H9 (cell line): ENCODE measurements around the gene UBN1. TPM values are rescaled to one million over a fixed set of nuclear protein-coding genes. Genes with fewer than 3 reads are reported as not detected.

Source experiments
- DNase-seq: peaks from one replicate; pipeline ENCODE4 v3.0.0-alpha.2; 2017
- H2AFZ ChIP-seq: one replicate; pipeline ENCODE4 v1.6.1; 2013; ENCODE audit warnings: mild to moderate bottlenecking, low read length, control low read depth, moderate library complexity
- H2AK5ac ChIP-seq: 2 replicates; pipeline ENCODE4 v1.6.1; 2013; ENCODE audit warnings: low read length, control low read depth, mixed read lengths; ENCODE audit not compliant: insufficient read length
- H2BK120ac ChIP-seq: one replicate; pipeline ENCODE4 v1.6.1; 2013; ENCODE audit warnings: low read depth, mild to moderate bottlenecking, low read length, control low read depth, inconsistent platforms; ENCODE audit not compliant: poor library complexity, severe bottlenecking
- H2BK12ac ChIP-seq: 2 replicates; pipeline ENCODE4 v1.6.1; 2013; ENCODE audit warnings: low read length, control low read depth, mixed read lengths, low read depth; ENCODE audit not compliant: insufficient read length
- H2BK15ac ChIP-seq: 2 replicates; pipeline ENCODE4 v1.6.1; 2013; ENCODE audit warnings: low read depth, low read length, control low read depth
- H2BK20ac ChIP-seq: one replicate; pipeline ENCODE4 v1.6.1; 2013; ENCODE audit warnings: low read depth, mild to moderate bottlenecking, low read length, control low read depth, inconsistent platforms; ENCODE audit not compliant: poor library complexity, severe bottlenecking
- H2BK5ac ChIP-seq: 2 replicates; pipeline ENCODE4 v1.6.1; 2013; ENCODE audit warnings: low read length, control low read depth, mixed read lengths; ENCODE audit not compliant: insufficient read length
- H3K14ac ChIP-seq: 2 replicates; pipeline ENCODE4 v1.6.1; 2013; ENCODE audit warnings: low read length, control low read depth; ENCODE audit not compliant: insufficient read depth
- H3K18ac ChIP-seq: 2 replicates; pipeline ENCODE4 v1.6.1; 2013; ENCODE audit warnings: low read depth, mild to moderate bottlenecking, mixed read lengths, low read length, control low read depth; ENCODE audit not compliant: insufficient read length
- H3K23ac ChIP-seq: 2 replicates; pipeline ENCODE4 v1.6.1; 2013; ENCODE audit warnings: low read length, control low read depth, mixed read lengths, low read depth; ENCODE audit not compliant: insufficient read length
- H3K23me2 ChIP-seq: 2 replicates; pipeline ENCODE4 v1.6.1; 2013; ENCODE audit warnings: low read depth, mild to moderate bottlenecking, mixed read lengths, low read length, control low read depth; ENCODE audit not compliant: insufficient read length, poor library complexity, severe bottlenecking
- H3K27ac ChIP-seq: 2 replicates; pipeline ENCODE4 v1.5.1; 2013; ENCODE audit warnings: low read length, control low read depth, mixed read lengths, low read depth; ENCODE audit not compliant: insufficient read length
- H3K27me3 ChIP-seq: 2 replicates; pipeline ENCODE4 v1.6.1; 2013; ENCODE audit warnings: low read length, control low read depth, inconsistent platforms; ENCODE audit not compliant: insufficient read depth
- H3K4ac ChIP-seq: 2 replicates; pipeline ENCODE4 v1.6.1; 2013; ENCODE audit warnings: low read depth, mild to moderate bottlenecking, control low read depth, inconsistent platforms, low read length, moderate library complexity
- H3K4me1 ChIP-seq: 2 replicates; pipeline ENCODE4 v1.6.1; 2013; ENCODE audit warnings: low read length, control low read depth, inconsistent platforms; ENCODE audit not compliant: insufficient read depth
- H3K4me2 ChIP-seq: 2 replicates; pipeline ENCODE4 v1.6.1; 2013; ENCODE audit warnings: low read length, control low read depth, mixed read lengths; ENCODE audit not compliant: insufficient read length, insufficient read depth
- H3K56ac ChIP-seq: 2 replicates; pipeline ENCODE4 v1.6.1; 2013; ENCODE audit warnings: low read depth, mild to moderate bottlenecking, mixed read lengths, low read length, control low read depth; ENCODE audit not compliant: insufficient read length
- H3K79me1 ChIP-seq: 2 replicates; pipeline ENCODE4 v1.6.1; 2013; ENCODE audit warnings: low read depth, mild to moderate bottlenecking, moderate library complexity, low read length, control low read depth, inconsistent platforms; ENCODE audit not compliant: insufficient read depth, poor library complexity, severe bottlenecking
- H3K79me2 ChIP-seq: 2 replicates; pipeline ENCODE4 v1.6.1; 2013; ENCODE audit warnings: low read length, control low read depth, inconsistent platforms; ENCODE audit not compliant: insufficient read depth
- H3K9ac ChIP-seq: 2 replicates; pipeline ENCODE4 v1.6.1; 2013; ENCODE audit warnings: low read length, control low read depth, mixed read lengths; ENCODE audit not compliant: insufficient read length; ENCODE audit errors: extremely low read depth
- H3K9me3 ChIP-seq: one replicate; pipeline ENCODE4 v1.6.1; 2013; ENCODE audit warnings: low read depth, low read length, inconsistent platforms; ENCODE audit not compliant: control insufficient read depth
- H3T11ph ChIP-seq: one replicate; pipeline ENCODE4 v1.6.1; 2013; ENCODE audit warnings: mild to moderate bottlenecking, low read length, control low read depth, inconsistent platforms
- H4K20me1 ChIP-seq: one replicate; pipeline ENCODE4 v1.6.1; 2013; ENCODE audit not compliant: control insufficient read depth, insufficient read length, insufficient read depth
- H4K5ac ChIP-seq: 2 replicates; pipeline ENCODE4 v1.6.1; 2013; ENCODE audit warnings: low read depth, mild to moderate bottlenecking, mixed read lengths, low read length, control low read depth; ENCODE audit not compliant: insufficient read length
- H4K8ac ChIP-seq: replicated peaks from 2 replicates; pipeline ENCODE4 v1.6.1; 2013; ENCODE audit warnings: low read length, control low read depth, mixed read lengths, low read depth; ENCODE audit not compliant: insufficient read length
- H4K91ac ChIP-seq: 2 replicates; pipeline ENCODE4 v1.6.1; 2013; ENCODE audit warnings: low read depth, mild to moderate bottlenecking, moderate library complexity, mixed read lengths, low read length, control low read depth; ENCODE audit not compliant: insufficient read length
- H3K27ac Mint-ChIP-seq, 3 experiments: 2 replicates in 2 of 3; 3 replicates in 1 of 3; pipeline ENCODE4 v1.8.0; 2020 to 2021; ENCODE audit warnings: mixed read lengths in 3 of 3, mild to moderate bottlenecking in 1 of 3, moderate library complexity in 1 of 3
- H3K27me3 Mint-ChIP-seq: 2 replicates; pipeline ENCODE4 v1.8.0; 2021; ENCODE audit warnings: low read depth, mild to moderate bottlenecking, moderate library complexity, mixed read lengths
- H3K36me3 Mint-ChIP-seq, 3 experiments: 2 replicates in 2 of 3; 3 replicates in 1 of 3; pipeline ENCODE4 v1.8.0; 2020 to 2021; ENCODE audit warnings: low read depth in 3 of 3, mixed read lengths in 3 of 3; ENCODE audit not compliant: insufficient read depth in 1 of 3
- H3K4me1 Mint-ChIP-seq, 2 experiments: 2 replicates each; pipeline ENCODE4 v1.8.0; 2020; ENCODE audit warnings: mixed read lengths in 2 of 2
- H3K4me3 Mint-ChIP-seq, 2 experiments: 2 replicates in 1 of 2; 3 replicates in 1 of 2; pipeline ENCODE4 v1.8.0; 2020 to 2021; ENCODE audit warnings: mild to moderate bottlenecking in 2 of 2, mixed read lengths in 2 of 2, moderate library complexity in 1 of 2
- H3K9me3 Mint-ChIP-seq, 2 experiments: 2 replicates in 1 of 2; 3 replicates in 1 of 2; pipeline ENCODE4 v1.8.0; 2020; ENCODE audit warnings: mild to moderate bottlenecking in 2 of 2, mixed read lengths in 2 of 2, moderate library complexity in 1 of 2
- WGBS: extraction: QIAGEN DNeasy Blood & Tissue Kit; methylation state at CpG from one replicate; pipeline ENCODE4 v1.1.7; 2013; ENCODE audit warnings: missing lambda C conversion rate, low lambda C conversion rate, mixed read lengths; ENCODE audit not compliant: insufficient read length; ENCODE audit errors: extremely low coverage; 5-methylcytosine and 5-hydroxymethylcytosine counted together
- total RNA-seq: library from RNA; stranded (reverse); gene quantifications from 2 replicates; pipeline ENCODE4 v1.2.1, GENCODE V29; 2021
- TF ChIP-seq, protein P1 (sequence below): fragments of 200-600 bp; sonication (generic); conservative IDR thresholded peaks from 3 replicates; pipeline ENCODE4 v1.8.0; 2021; ENCODE audit warnings: antibody characterized with exemption, mild to moderate bottlenecking

UBN1 gene
- total RNA-seq, 1 experiment from 2014 or later, result 55.2 TPM

DNA sequence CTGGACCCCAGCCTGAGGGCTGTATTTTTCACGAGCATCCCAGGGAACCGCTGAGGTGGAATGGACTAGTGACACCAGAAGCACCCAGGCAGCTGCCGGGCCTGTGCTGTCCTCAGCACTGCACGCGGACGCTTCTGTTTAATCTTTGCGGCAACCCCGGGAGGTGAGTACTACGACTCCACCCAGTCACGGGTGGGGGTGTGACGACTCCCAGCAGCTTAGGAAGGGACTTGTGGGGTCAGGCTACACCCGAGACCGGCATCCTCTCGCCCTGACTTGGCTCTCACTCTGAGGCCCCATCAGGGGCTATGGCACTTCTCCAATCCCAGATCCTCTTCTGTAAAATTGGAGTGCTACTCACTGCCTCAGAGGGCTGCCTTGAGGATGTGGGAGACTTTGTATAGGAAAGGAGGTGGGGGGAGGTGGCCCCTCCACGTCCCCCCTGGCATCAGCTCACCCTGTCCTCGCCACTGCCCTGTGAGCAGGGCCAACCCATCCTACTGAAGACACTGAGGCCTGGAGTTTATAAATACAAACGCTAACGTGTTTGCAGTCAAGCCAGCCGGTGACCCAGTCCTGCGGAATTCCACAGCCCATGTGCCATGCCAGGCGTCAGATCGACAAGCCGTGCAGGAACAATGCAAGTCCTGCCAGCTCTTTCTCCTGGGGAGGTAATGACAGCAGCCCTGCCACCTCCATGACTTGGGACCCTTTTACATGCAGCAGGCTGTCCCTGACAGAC, 45.3 kb downstream of the UBN1 start:
- Histone ChIP-seq H4K8ac (no peak overlapping the region), H4K91ac (no peak overlapping the region), H3K23ac (no peak overlapping the region), H3K79me2 (no peaks in the 10 kb centered on the region), H3K4me2 (no peak overlapping the region), H2BK120ac (no peak overlapping the region), H3K18ac (no peak overlapping the region), H3K56ac (no peak overlapping the region), H2BK5ac (no peak overlapping the region), H3K27ac (no peak overlapping the region), H3K9me3 (no peaks in the 10 kb centered on the region), H3K79me1 (no peaks in the 10 kb centered on the region), H2AFZ (no peak overlapping the region), H3K27me3 (no peaks in the 10 kb centered on the region), H2BK20ac (no peak overlapping the region), H2BK12ac (no peak overlapping the region), H3K14ac (no peak overlapping the region), H2AK5ac (no peak overlapping the region), H3K23me2 (no peaks in the 10 kb centered on the region), H3K4me1 (no peaks in the 10 kb centered on the region), H3K4ac (no peak overlapping the region), H3T11ph (no peak overlapping the region), H4K20me1 (no peaks in the 10 kb centered on the region), H4K5ac (no peak overlapping the region), H2BK15ac (no peak overlapping the region), H3K9ac (no peak overlapping the region)
- Mint-ChIP-seq H3K27me3 (no peaks in the 10 kb centered on the region), H3K9me3 (no peaks in the 10 kb centered on the region), H3K4me1 (no peaks in the 10 kb centered on the region), H3K36me3 (peaks cover 4 to 70% (median 54%) of the 10 kb centered on the region in 3 experiments; a peak in 6 of 7 replicates), H3K4me3 (no peak overlapping the region), H3K27ac (peak overlapping the region in 1 of 3 experiments; percentile 61; a peak in 1 of 7 replicates)
- no CpG with 5 or more reads among the region's 23 CpGs for WGBS
- TF ChIP-seq, protein P1, sequence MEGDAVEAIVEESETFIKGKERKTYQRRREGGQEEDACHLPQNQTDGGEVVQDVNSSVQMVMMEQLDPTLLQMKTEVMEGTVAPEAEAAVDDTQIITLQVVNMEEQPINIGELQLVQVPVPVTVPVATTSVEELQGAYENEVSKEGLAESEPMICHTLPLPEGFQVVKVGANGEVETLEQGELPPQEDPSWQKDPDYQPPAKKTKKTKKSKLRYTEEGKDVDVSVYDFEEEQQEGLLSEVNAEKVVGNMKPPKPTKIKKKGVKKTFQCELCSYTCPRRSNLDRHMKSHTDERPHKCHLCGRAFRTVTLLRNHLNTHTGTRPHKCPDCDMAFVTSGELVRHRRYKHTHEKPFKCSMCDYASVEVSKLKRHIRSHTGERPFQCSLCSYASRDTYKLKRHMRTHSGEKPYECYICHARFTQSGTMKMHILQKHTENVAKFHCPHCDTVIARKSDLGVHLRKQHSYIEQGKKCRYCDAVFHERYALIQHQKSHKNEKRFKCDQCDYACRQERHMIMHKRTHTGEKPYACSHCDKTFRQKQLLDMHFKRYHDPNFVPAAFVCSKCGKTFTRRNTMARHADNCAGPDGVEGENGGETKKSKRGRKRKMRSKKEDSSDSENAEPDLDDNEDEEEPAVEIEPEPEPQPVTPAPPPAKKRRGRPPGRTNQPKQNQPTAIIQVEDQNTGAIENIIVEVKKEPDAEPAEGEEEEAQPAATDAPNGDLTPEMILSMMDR, result no peak
- DNase-seq, result no peak
